Liver (tissue), 9 donors: ENCODE results near the gene PRSS38. TPM values are rescaled to one million over a fixed set of nuclear protein-coding genes. Genes with fewer than 3 reads are reported as not detected.
"Not testable (repeated sequence)": the region's sequence is repeated elsewhere in the genome, so short reads cannot be mapped to it uniquely, and the experiment has no call there.

Source experiments
- DNase-seq: peaks from one replicate; pipeline ENCODE4 v3.0.0-alpha.2; 2017; ENCODE audit warnings: low spot score
- H3K27ac ChIP-seq, 2 donors: one replicate each; pipeline ENCODE4 v1.7.0; 2013; ENCODE audit warnings: inconsistent platforms in 2 of 2, low read length in 2 of 2, control low read depth in 1 of 2, low read depth in 1 of 2, mild to moderate bottlenecking in 1 of 2
- H3K27me3 ChIP-seq, 4 donors: one replicate each; pipeline versions ENCODE4 v1.6.1 to v1.7.0; 2013; ENCODE audit warnings: low read length in 3 of 4, inconsistent platforms in 1 of 4, mild to moderate bottlenecking in 1 of 4, moderate library complexity in 1 of 4; ENCODE audit not compliant: control insufficient read depth in 4 of 4, insufficient read depth in 4 of 4
- H3K36me3 ChIP-seq, 4 donors: one replicate each; pipeline versions ENCODE4 v1.6.1 to v1.7.0; 2013; ENCODE audit warnings: low read length in 3 of 4, mild to moderate bottlenecking in 3 of 4, low read depth in 1 of 4, moderate library complexity in 1 of 4; ENCODE audit not compliant: control insufficient read depth in 4 of 4, insufficient read depth in 3 of 4
- H3K4me1 ChIP-seq, 4 donors: one replicate each; pipeline versions ENCODE4 v1.6.1 to v1.7.0; 2013; ENCODE audit warnings: low read length in 3 of 4, mild to moderate bottlenecking in 3 of 4, moderate library complexity in 1 of 4; ENCODE audit not compliant: control insufficient read depth in 4 of 4, insufficient read depth in 4 of 4
- H3K4me3 ChIP-seq, 3 donors: one replicate each; pipeline versions ENCODE4 v1.6.1 to v1.7.0; 2013; ENCODE audit warnings: low read length in 3 of 3, control low read depth in 1 of 3, low read depth in 1 of 3, mild to moderate bottlenecking in 1 of 3
- H3K9ac ChIP-seq, 2 donors: one replicate each; pipeline ENCODE4 v1.7.0; 2013; ENCODE audit warnings: low read length in 2 of 2, mild to moderate bottlenecking in 2 of 2, moderate library complexity in 2 of 2, control low read depth in 1 of 2, low read depth in 1 of 2
- H3K9me3 ChIP-seq, 4 donors: one replicate each; pipeline versions ENCODE4 v1.6.1 to v1.7.0; 2013; ENCODE audit warnings: low read length in 3 of 4; ENCODE audit not compliant: control insufficient read depth in 4 of 4
- CTCF ChIP-seq: fragments of 150-350 bp; IDR thresholded peaks from 2 replicates; pipeline ENCODE4 v1.5.1; 2017; ENCODE audit warnings: improper control_type of control experiment, low read depth, low read length; ENCODE audit not compliant: missing input control
- EGR1 ChIP-seq, 2 donors: IDR thresholded peaks; 2 replicates each; pipeline ENCODE4 v1.6.1; 2016 to 2018; ENCODE audit warnings: antibody characterized with exemption in 2 of 2, low read depth in 2 of 2
- GABPA ChIP-seq, 2 donors: IDR thresholded peaks in 1 of 2; conservative IDR thresholded peaks in 1 of 2; 2 replicates each; pipeline ENCODE4 v1.6.1; 2016; ENCODE audit warnings: antibody characterized with exemption in 2 of 2, mild to moderate bottlenecking in 1 of 2, moderate library complexity in 1 of 2
- HNF4A ChIP-seq, 2 donors: conservative IDR thresholded peaks; 2 replicates each; pipeline ENCODE4 v1.6.1; 2016; ENCODE audit warnings: antibody characterized with exemption in 2 of 2, mild to moderate bottlenecking in 2 of 2
- HNF4G ChIP-seq: IDR thresholded peaks from 2 replicates; pipeline ENCODE4 v1.6.1; 2016; ENCODE audit warnings: antibody characterized with exemption
- RAD21 ChIP-seq, 2 donors: IDR thresholded peaks; 2 replicates each; pipeline ENCODE4 v1.6.1; 2016; ENCODE audit warnings: antibody characterized with exemption in 2 of 2, mild to moderate bottlenecking in 2 of 2
- RXRA ChIP-seq, 2 donors: IDR thresholded peaks; 2 replicates each; pipeline ENCODE4 v1.6.1; 2017 to 2018; ENCODE audit warnings: antibody characterized with exemption in 2 of 2, mild to moderate bottlenecking in 1 of 2
- SP1 ChIP-seq: IDR thresholded peaks from 2 replicates; pipeline ENCODE4 v1.6.1; 2018; ENCODE audit warnings: antibody characterized with exemption, mild to moderate bottlenecking
- ZBTB33 ChIP-seq: IDR thresholded peaks from 2 replicates; pipeline ENCODE4 v1.6.1; 2016; ENCODE audit warnings: antibody characterized with exemption
- WGBS: extraction: QIAGEN DNeasy Blood & Tissue Kit; methylation state at CpG from one replicate; pipeline ENCODE4 v1.1.7; 2013; 5-methylcytosine and 5-hydroxymethylcytosine counted together
- polyA plus RNA-seq, 2 donors: library from polyadenylated mRNA; stranded (reverse) in 1 of 2; unstranded in 1 of 2; fragments of 200-250 nt in 1 of 2; fragments of >200 nt in 1 of 2; fragmentation: Nextera tagmentation in 1 of 2; extraction: Ambion mirVana in 1 of 2; gene quantifications; one replicate each; pipeline versions ENCODE4 v1.2.1 to v1.2.3, GENCODE V29; 2013 to 2015
- total RNA-seq, 2 donors: library from RNA; depleted of rRNA; stranded (reverse); fragments of >200 nt; gene quantifications; one replicate each; pipeline ENCODE4 v1.2.3, GENCODE V29; 2014
- donor health status: healthy.
- donor health status: healthy.
- donor health status: healthy.
- donor health status: healthy.
- donor health status: healthy.

The PRSS38 gene
- total and polyA plus RNA-seq, 4 donors, result not detected

- no peak for TF ChIP-seq ZBTB33
- TF ChIP-seq HNF4A (conservative IDR thresholded peaks at IDR 0.05), result no peak
Observed at GRCh38 chr1:227869851-227870305, 54.4 kb downstream of the PRSS38 start (continued).

GRCh38 chr1:227870366-227870765 lies 54.9 kb downstream of the PRSS38 start:
- Histone ChIP-seq H3K4me1 (no peaks in the 10 kb centered on the region), H3K27me3 (no peaks in the 10 kb centered on the region), H3K9ac (no peak overlapping the region), H3K9me3 (peaks cover 0 to 8% (median under 1%) of the 10 kb centered on the region in 4 donors), H3K36me3 (no peaks in the 10 kb centered on the region), H3K27ac (no peak overlapping the region), H3K4me3 (no peak overlapping the region)
- 63% methylated on average over 3 of the region's 3 CpGs for WGBS
- DNase-seq, result no peak
- TF ChIP-seq SP1 (no peak), GABPA (IDR thresholded peaks at IDR 0.05 in 1 of 2, conservative IDR thresholded peaks at IDR 0.05 in 1 of 2) (no peak), RAD21 (IDR thresholded peaks at IDR 0.05) (no peak), HNF4G (no peak), CTCF (no peak), RXRA (IDR thresholded peaks at IDR 0.05) (no peak), EGR1 (IDR thresholded peaks at IDR 0.05; ENCODE audit: low read depth in 2 of 2) (no peak), HNF4A (conservative IDR thresholded peaks at IDR 0.05) (no peak)

- not testable (repeated sequence) for H3K27ac ChIP-seq, H3K36me3 ChIP-seq, H3K9me3 ChIP-seq, H3K4me3 ChIP-seq, H3K27me3 ChIP-seq, H3K9ac ChIP-seq, H3K4me1 ChIP-seq, DNase-seq
- WGBS, result 75% methylated on average over 5 of the region's 5 CpGs
Observed at GRCh38 chr1:227871892-227872291, 56.4 kb downstream of the PRSS38 start.

GRCh38 chr1:227877810-227878209 lies 62.3 kb downstream of the PRSS38 start:
- H3K36me3 ChIP-seq, H3K9ac ChIP-seq, H3K9me3 ChIP-seq, H3K27me3 ChIP-seq, H3K4me3 ChIP-seq, H3K27ac ChIP-seq, H3K4me1 ChIP-seq, DNase-seq: not testable (repeated sequence)
- 80% methylated on average over 3 of the region's 3 CpGs for WGBS
